D721Med (cell line): ENCODE measurements around the gene PHF3.

Source experiments
- DNase-seq: peaks from one replicate; pipeline ENCODE4 v3.0.0; 2011; ENCODE audit warnings: low spot score; ENCODE audit not compliant: insufficient read length
- FAIRE-seq: peaks from 2 replicates; lab custom pipeline; 2011; peaks lifted over from hg19 to GRCh38; lab: Jason Lieb, UNC
- TF ChIP-seq, protein P1 (sequence below): IDR thresholded peaks from 2 replicates; pipeline ENCODE4 v1.5.1; 2012; ENCODE audit warnings: mild to moderate bottlenecking, control low read depth; ENCODE audit not compliant: insufficient read depth; ENCODE audit errors: missing control alignments

The PHF3 gene

DNA sequence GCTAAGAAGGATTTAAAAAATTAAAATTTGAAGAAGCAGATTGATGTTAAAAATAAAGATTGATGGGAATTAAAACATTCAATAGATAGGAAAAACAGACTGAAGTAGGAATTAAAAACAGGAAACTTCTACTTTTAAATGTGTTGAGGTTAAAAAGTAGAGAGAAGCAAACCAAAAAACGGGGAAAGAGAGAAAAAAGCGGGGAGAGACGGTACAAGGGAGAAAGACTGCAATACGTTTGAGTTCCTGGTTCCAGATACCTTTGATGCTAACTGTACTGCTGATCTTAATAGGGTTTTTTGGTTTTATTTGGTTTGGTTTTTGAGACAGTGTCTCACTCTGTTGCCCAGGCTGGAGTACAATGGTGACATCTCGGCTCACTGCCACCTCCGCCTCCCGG is 36.4 kb upstream of the PHF3 start:
- no peak for FAIRE-seq
- TF ChIP-seq, protein P1, sequence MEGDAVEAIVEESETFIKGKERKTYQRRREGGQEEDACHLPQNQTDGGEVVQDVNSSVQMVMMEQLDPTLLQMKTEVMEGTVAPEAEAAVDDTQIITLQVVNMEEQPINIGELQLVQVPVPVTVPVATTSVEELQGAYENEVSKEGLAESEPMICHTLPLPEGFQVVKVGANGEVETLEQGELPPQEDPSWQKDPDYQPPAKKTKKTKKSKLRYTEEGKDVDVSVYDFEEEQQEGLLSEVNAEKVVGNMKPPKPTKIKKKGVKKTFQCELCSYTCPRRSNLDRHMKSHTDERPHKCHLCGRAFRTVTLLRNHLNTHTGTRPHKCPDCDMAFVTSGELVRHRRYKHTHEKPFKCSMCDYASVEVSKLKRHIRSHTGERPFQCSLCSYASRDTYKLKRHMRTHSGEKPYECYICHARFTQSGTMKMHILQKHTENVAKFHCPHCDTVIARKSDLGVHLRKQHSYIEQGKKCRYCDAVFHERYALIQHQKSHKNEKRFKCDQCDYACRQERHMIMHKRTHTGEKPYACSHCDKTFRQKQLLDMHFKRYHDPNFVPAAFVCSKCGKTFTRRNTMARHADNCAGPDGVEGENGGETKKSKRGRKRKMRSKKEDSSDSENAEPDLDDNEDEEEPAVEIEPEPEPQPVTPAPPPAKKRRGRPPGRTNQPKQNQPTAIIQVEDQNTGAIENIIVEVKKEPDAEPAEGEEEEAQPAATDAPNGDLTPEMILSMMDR: no peak

GRCh38 chr6:63600136-63600535 is 35.5 kb upstream of the PHF3 start:
- DNase-seq (no peak), FAIRE-seq (no peak)
- TF ChIP-seq, protein P1: no peak

More for the DNA sequence above, 36.4 kb upstream of the PHF3 start:
- no peak for DNase-seq

DNA sequence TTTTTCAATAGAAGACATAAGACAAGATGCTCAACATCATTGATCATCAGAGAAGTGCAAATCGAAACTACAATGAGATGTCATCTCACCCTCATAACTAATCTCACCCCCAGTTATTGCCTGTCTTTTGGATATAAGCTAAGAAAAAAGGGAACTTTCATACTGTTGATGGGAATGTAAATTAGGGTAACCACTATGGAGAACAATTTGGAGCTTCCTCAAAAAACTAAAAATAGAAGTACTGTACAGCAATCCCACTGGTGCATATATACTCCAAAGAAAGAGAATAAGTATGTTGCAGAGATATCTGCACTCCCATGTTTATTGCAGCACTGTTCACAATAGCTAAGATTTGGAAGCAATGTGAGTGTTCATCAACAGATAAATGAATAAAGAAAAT is 26.4 kb upstream of the PHF3 start:
- TF ChIP-seq, protein P1: no peak
- DNase-seq (no peak), FAIRE-seq (no peak)

DNA sequence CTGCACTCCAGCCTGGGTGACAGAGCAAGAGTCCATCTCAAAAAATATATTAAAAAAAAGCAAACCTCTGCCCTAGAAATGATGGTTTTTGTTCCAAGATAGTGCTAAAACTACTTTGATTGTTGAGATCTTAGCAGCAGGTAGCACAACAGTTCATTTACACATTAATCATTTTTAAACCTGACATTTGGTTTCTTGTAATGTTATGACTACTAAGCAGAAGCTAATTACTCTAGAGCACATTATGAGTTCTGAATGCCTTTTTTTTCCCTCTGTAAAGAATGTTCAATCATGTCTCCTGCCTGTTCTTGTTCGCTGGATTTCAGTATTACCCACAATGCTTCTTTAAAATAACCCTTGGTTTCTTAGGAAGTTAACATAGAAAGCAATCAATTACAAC is 24.7 kb upstream of the PHF3 start:
- FAIRE-seq (no peak), DNase-seq (no peak)
- TF ChIP-seq, protein P1: no peak

- DNase-seq (no peak), FAIRE-seq (no peak)
- TF ChIP-seq, protein P1: no peak
These were observed 24.0 kb upstream of the PHF3 start for GRCh38 chr6:63611560-63611959.

GRCh38 chr6:63615590-63615989 is 20.0 kb upstream of the PHF3 start:
- no peak for DNase-seq
- no peak for FAIRE-seq
- TF ChIP-seq, protein P1: no peak

DNA sequence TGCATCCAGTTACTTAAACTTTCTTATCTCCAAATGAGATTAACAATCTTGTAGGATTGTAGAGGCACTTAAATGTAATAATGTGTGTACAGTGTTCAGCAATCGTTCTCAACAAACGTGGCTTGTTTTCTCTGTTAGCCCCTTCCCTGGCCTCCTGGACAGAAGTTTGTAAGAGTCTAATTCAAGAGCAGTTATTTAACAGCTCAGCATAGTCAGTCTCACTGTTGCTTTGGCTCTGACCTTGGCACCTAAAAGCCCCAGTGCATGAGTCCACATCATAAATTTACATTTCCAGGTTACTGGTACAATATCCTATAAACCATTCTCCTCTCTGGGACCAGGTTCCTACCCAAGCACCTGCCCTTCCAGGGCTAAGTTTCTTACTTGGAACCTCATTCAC is 11.5 kb upstream of the PHF3 start:
- TF ChIP-seq, protein P1: no peak
- FAIRE-seq (no peak), DNase-seq (no peak)
